Measurements from ENCODE around the gene OBP2B. TPM values are rescaled to one million over a fixed set of nuclear protein-coding genes. Genes with fewer than 3 reads are reported as not detected.

OBP2B gene
- total and polyA plus RNA-seq, 9 of the 15 experiments (the other 6 are each of a cell fraction or from before 2014, with no cell fraction given): not detected

- TF ChIP-seq ZBTB26 (CRISPR knock-in tag; IDR thresholded peaks at IDR 0.05) (no peak), CBFA2T2 (conservative IDR thresholded peaks at IDR 0.05) (no peak), ELF1 (tag; IDR thresholded peaks at IDR 0.05) (no peak), SRSF7 (optimal IDR thresholded peaks at IDR 0.05; ENCODE audit: low read depth, low read length) (no peak), KAT7 (CRISPR knock-in tag; IDR thresholded peaks at IDR 0.05; ENCODE audit: borderline replicate concordance) (no peak), RNF219 (CRISPR knock-in tag; IDR thresholded peaks at IDR 0.05) (no peak), MAX (CRISPR knock-in tag; IDR thresholded peaks at IDR 0.05) (no peak), NR0B1 (IDR thresholded peaks at IDR 0.05; ENCODE audit: partially characterized antibody) (no peak), ZBTB1 (CRISPR knock-in tag; IDR thresholded peaks at IDR 0.05; ENCODE audit: borderline replicate concordance, low read depth) (0 out of 2 replicates have a peak, but pooled peaks have one; percentile 22), NONO (IDR thresholded peaks at IDR 0.05; ENCODE audit: low read depth in 2 of 2, low read length in 1 of 2) (no peak), ZC3H4 (CRISPR knock-in tag; IDR thresholded peaks at IDR 0.05; ENCODE audit: borderline replicate concordance) (no peak), ZNF830 (CRISPR knock-in tag; IDR thresholded peaks at IDR 0.05) (no peak), GATA2 (CRISPR knock-in tag; IDR thresholded peaks at IDR 0.05) (no peak), TFAM (CRISPR knock-in tag; conservative IDR thresholded peaks at IDR 0.05) (no peak), RBM25 (IDR thresholded peaks at IDR 0.05; ENCODE audit: low read depth, low read length, severe bottlenecking) (no peak)
Observed at GRCh38 chr9:133238851-133239532, 29.9 kb upstream of the OBP2B start (continued).

Measured in K562 (cell line).